GM21737 (cell line): Measurements from ENCODE around the gene C2orf72.
"Not testable (repeated sequence)": the region's sequence is repeated elsewhere in the genome, so short reads cannot be mapped to it uniquely, and the experiment has no call there.

Experiments
- ATAC-seq: cut with Tn5 transposase; IDR thresholded peaks from one replicate; pipeline ENCODE4 v1.9.1; 2021; ENCODE audit warnings: mild to moderate bottlenecking, moderate library complexity; ENCODE audit not compliant: unreplicated experiment

The C2orf72 gene

DNA sequence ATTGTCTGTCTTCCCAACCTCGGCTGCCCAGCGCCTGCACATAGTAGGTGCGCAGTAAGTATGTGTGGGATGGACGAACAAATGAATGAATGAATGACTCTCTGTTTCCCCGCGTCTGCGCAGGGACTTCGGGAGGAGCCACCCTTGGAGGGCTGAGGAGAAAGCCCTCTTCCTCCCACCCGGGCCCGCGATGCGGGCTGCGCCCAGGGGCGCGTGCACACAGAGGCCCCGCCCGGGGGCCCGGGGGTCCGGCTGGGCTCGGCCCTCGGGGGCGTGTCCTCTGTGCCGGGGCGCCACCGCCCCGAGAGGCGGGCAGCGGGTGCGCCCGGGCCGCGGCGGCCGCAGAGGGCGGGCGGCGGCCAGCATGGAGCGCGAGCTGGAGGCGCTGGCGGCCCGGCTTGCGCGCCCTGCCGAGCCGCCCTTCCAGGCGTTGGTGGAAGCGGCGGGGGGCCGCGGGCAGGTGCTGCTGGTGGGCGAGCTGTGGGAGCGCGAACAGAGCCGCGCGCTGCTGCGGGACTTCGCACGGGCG is at the start of gene C2orf72:
Gene C2orf72, plus strand, starts transcription at position 322 of the 529 bp plus-strand sequence. Its CDS starts 43 bp downstream, at position 365.
- no peak for ATAC-seq

DNA sequence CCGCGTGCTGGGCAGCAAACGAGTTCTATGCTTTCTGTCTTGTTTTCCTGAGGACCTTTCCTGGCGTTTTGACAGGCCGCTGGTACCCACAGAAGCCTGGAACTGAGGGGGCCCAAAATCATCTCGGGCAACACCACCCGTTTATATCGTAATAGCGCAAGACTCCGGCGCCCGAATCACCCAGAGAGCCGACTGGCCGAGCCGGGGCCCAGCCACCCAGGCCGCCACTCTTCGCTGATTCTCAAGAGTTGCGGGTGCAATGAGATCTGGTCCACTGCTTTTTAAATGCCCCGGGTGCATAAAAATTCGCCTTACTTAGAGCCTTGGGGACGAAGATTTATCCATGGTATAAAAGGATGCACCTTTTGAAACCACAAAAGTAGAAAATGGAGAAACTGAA is 47.6 kb upstream of the C2orf72 start:
- no peak for ATAC-seq

DNA sequence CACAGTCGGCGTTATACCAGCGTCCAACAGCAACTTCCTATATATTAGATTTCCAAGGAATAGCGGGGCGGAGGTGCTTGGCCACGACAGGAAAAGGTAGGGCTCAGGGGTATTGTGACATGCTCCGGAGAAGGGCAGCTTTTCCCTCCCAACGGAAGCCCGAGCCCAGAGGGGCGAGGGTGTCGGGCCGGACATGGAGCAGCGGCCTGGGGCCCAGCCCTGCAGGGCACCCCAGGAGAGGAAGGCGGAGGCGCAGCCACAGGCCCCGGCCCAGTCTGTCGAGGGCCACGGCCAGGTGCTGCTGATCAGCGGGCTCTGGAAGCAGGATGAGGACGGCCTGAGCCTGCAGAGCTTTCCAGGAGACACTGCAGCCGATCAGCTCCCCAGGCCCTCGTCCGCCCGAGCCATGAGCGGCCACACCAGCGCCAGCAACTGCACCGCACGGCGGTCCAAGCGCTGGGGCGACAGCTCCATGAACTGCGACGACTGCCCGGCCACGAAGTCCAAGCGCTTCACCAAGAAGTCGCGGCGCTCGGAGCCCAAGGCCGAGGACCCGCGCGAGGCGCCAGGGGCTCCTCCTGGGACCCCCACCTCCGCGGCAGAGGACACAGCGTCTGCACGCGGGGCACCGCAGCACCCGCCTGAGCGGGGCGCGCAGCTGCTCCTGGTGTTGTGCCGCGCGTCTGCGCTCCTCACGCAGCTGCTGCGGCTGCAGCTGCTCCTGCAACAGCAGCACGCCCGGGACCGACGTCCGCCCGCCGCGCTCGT is 47.0 kb upstream of the C2orf72 start:
- no peak for ATAC-seq

DNA sequence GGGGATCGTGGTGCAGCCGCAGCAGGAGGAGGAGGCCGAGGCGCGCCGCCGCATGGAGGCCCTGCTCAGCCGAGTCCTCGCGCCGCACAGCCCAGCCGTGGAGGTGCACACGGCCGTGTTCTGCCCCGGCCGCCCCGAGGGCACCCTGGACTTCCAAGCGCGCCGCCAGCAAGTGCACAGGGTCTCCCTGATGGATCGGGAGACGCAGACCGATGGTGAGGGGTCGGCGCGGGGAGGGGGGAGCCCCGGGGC is 46.5 kb upstream of the C2orf72 start:
- ATAC-seq: no peak

DNA sequence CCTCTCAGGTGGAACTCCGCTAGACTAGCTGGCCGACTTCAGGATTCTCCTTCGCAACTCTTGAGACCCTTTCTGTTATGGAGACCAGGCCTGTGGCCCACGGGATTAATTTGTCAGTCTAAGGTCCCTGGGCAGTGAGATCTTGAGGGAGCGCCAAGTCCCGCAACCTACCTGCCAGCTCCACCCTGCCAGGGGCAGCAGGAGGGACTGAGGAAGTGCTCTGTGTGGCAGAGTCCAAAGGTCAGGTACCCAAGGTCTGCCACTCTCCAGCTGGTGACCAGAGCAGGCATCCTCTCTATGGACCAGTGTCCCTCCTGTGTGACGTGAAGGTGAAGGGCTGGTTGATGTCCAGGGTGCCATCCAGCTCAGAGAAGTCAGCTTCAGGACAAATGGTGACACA is 45.7 kb upstream of the C2orf72 start:
- no peak for ATAC-seq

DNA sequence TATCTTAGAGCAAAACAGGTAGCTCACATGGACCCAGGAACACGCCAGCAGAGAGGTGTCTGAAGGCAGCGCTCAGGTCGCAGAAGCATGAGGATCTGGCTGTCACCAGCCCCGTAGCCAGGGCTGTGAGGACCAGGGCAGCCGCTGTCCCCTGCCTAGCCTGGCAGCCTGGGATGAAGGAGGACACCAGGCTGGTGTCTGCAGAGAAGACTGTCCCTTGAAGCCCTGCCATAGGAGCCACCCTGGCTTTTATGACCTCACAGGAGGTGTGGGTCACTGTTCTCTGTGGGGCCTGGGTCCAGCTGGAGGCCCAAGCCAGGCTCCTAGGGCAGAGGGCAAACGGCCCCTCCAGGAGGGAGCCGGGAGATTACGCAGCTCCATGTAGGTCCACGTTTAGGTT is 41.5 kb upstream of the C2orf72 start, which contains the start of gene SPATA3:
Gene SPATA3, plus strand, starts transcription at position 301 of the 400 bp plus-strand sequence. CDS start 113 bp downstream, outside the sequence.
- no peak for ATAC-seq

DNA sequence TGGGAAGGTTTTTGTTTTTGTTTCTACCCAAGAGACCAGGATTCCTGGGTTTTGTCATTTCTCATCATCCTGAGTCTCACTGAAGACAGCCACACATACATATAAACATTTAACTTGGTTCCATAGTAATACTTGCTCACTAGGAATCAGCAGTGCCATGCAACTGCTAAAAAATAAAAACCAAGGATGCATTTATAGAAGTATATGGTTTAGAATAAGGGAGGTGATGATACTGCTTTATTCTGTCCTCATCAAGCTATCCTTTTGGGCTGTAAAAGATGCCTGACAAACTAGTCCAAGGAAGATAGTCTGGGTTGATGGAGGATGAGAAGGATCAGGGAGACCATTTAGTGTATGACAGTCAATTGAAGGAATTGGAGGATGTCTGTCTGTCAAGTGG is 40.7 kb upstream of the C2orf72 start:
- no peak for ATAC-seq

DNA sequence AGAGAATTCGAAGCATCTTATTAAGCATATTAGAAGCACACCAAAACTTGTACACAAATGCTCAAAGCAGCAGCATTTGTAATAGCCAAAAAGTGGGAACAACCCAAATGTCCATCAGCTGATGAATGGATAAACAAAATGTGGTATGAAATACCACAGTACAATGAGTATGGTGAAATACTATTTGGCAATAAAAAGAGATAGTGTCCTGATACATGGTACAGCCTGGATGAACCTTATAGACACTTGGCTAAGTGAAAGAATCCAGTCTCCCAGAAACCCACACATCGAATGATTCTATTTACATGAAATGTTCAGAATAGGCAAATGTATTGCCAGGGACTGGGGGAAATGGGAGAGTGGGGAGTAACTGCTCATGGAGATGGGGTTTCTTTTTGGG is 38.4 kb upstream of the C2orf72 start:
- no peak for ATAC-seq

DNA sequence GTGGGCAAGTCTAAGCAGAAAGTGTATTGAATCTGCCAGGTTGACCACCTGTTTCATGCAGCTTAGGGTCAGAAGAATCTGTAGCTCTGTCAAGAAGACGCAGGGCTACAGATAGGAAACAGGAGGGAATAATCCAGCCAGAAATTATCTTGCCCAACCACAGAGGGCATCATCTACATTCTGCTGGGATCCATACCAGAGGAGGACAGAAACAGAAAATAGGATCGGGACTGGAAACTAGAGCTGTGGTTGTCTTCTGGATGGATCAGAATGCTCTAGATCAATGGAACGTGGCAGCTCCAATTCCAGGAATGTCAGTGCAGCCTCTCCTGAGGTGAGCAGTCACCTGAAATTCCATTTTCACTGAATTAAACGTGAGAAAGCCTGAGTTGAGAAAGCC is 37.8 kb upstream of the C2orf72 start:
- no peak for ATAC-seq

DNA sequence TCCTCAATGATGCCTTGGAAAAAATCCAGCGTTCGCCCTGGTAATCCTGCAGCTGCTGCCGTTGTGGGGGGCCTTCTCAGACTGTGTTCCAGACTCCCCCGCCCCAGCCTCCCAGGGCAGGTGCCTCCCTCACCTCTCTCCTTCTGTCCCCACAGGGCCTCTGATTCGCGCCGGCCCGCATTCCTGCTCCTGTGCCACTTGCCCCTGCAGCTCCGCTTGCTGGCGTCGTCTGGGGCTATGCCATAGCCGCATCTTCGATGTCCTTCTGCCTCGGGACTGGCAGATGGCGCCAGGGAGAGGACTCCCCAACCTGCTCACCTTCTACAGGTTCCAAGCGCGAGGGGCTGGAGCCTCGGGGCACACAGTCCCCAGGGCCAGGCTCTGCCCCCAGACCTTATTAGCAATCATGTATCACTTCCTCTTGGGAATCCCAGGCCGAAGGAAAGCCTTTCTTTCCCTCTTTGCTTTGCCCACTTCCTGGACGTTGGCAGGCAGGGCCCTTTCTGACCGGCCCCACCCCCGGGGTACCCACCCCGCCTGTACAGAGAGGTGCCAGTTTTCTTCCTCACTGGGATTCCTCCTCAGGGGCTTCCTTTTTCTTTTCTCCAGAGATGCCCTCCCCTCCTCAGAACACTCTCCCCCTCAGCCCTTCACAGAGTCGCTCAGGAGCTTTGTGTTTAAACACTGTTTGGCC is 37.0 kb upstream of the C2orf72 start:
- ATAC-seq: no peak

DNA sequence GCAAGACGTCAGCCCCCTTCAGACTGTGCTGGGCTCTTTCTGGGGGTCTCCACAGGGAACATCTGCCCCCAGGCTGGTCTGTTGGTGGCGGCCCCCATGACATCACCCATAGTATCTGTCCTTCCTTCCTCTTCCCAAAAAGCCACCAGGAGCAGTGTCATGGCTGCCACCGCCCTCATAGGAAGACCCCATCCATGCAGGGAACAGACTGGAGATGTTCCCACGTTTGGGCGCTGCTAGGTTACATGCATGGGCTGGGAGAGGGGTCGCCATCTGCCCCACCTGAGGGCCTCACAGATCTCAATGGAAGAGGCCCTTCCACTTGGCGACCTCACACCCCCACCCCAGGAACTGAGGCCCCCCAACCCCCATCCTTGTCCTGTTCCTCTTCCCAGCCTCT is 36.3 kb upstream of the C2orf72 start:
- ATAC-seq: no peak

DNA sequence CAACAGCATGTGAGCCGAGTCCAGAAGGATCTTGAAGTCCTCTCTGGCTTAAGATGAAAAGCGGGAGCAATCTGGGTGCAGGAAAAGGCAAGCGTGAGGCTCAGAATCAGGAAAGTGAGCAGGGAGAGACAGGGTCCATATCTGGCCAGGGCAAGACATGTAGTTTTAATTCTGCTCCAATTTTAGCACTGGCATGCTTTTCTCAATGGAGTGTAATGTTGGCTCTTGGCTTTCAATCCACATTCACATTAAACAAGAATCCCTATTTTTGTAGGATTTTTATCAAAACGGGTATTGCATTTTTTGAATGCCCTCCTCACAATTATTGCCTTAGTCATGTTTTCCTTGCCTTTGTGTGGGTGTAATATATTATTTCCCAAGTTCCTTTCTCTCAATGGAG is 35.4 kb upstream of the C2orf72 start:
- ATAC-seq: no peak

DNA sequence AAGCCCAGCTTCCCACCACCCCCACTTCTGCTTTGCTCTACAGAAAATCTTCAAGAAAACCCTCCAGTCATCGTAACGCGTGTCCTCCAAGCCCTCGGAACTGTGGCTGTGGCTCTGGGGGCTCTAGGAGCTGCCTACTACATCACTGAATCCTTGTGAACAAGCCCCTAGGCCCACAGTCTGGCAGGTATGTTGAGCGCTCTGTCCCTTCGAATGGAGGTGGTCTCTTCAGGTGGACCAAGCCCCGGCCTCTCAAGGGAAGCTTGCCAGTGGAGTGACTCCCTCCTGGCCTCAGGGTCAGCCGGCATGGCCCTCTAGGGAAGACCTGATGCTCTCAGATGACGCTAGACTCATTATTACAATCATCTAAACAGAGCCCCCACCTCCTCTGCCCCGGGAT is 34.7 kb upstream of the C2orf72 start:
- ATAC-seq: no peak

DNA sequence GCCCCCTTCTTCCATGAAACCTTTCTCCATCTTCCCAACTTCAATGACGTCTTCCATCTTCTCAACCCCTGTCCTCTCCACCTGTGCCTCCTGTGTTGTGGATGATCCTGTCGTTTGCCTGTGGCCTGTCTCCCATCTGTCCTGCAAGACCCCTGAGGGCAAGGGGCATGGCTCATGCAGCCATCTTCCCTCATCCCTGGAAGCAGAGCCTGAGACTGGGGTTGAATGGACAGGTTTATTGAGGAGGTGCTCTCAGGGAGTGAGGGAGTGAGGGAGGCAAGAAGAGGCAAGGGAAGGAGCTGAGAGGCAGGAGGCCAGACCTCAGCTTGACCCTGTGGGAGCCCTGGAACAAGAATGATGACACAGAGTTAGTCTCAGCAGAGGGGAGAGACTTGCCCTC is 34.1 kb upstream of the C2orf72 start:
- no peak for ATAC-seq

DNA sequence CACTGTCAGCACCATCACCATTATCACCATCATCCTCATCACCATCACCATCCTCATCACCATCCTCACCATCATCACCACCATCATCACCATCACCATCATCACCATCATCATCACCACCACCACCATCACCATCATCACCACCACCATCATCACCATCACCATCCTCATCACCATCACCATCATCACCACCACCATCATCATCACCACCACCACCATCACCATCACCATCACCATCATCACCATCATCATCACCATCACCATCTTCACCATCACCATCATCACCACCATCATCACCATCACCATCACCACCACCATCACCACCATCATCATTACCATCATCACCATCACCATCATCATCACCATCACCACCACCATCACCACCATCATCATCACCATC is 32.4 kb upstream of the C2orf72 start:
- ATAC-seq: not testable (repeated sequence)

DNA sequence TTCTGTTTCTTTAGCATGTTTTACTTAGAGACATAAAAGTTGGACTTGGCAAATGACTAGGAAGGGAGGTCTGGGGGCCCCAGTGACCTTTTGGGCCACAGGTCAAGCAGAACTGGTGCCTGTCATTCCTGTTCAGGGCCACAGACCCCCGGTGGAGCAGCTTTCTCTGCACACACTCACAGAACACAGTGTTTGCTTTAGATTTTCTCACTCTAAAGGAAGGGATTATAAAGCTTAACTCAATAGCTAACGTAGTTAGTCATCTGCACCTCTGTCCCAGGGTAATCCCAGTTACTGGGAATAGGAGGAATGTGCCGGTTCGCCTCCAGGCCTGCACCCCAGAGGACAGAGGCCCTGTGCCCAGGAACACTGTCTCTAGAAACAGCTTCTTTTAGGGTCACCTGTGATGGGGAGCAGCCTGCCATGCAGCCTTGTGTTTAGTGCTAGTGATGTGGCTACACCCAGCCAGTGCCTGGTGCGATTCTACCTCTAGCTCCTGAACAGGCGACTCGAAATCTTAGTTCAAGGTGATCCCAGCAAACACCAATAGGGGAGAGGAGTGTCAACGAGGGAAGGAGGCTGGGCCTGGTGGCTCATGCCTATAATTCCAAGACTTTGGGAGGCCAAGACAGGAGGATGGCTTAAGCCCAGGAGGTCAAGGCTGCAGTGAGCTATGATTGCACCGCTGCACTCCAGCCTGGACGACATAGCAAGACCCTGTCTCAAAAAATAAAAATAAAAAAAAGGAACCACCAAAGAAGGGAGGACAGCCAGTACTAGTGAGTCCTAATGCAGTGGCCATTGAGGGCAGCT is 29.8 kb upstream of the C2orf72 start:
- ATAC-seq: no peak

DNA sequence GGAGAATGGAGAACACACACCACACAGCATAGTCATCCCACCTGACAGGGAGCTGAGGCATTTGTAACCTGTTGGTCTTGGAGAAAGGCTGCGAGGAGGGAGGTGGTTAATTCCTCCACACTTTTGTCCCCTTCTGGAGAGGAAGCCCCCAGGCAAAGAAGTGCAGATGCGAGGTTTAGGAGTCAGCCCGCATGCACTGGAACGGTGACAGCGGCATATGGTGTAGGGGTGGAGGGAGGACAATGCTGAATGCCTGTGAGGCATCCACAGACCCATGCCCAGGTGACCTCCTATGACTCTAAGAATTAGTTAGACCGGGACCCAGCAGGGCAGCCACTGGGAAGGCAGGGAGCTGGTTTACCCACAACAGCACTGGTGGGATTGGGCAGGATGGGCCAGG is 29.2 kb upstream of the C2orf72 start:
- ATAC-seq: no peak

DNA sequence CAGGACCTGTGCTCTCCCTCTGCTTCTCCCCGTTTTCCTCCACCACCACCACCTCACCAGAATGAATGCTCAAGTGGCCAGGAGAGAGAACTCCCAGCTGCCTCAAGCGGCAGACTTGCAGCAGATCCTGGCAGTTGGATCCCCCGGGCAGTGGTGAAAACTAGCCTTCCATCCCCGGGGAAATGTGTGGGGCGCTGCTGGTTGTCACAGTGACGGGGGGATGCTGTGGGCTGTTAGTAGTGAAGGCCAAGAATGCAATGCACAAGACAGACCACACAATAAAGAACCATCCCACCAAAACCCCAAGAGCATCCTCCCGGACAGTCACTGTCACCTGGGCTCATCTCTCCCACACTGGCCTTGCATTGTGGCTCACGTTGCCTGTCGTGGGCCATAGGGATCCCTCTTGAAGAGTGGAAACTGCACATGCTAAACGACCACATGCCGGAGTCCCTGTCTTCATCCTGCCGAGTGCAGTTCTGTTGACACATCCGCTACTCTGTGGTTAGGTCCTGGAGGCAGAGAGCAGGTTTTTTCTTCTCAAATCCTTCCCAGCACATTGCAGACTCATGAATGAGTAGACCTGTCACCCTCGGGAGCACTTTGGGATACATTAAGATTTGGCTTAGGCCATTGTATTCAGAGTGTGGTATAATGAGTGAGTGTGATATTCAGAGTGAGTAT is 27.9 kb upstream of the C2orf72 start:
- ATAC-seq: no peak

DNA sequence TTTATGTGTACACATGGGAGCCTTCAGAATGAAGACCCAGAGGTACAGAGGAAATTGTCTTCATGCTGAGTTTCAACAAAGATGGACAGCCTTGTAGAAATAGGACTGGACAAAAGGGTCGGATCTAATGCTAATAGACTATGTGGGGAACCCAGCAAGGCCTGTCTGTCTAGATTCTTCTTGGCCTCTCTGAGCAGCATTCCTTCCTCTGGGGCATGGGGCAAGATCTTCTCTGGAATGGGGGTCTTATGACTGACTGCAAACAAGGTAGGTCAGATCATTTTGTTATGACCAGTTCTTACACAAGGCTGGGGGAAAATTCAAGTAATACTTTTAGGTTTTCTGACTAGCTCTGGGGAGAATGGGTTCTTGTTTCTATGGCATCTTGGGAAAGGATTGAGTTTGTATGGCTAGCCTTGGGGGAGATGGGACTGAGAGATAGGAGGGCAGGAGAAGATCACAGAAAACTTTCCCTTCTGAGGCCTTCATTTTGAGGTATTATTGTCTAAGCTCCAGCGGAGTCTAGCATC is 27.1 kb upstream of the C2orf72 start:
- no peak for ATAC-seq

DNA sequence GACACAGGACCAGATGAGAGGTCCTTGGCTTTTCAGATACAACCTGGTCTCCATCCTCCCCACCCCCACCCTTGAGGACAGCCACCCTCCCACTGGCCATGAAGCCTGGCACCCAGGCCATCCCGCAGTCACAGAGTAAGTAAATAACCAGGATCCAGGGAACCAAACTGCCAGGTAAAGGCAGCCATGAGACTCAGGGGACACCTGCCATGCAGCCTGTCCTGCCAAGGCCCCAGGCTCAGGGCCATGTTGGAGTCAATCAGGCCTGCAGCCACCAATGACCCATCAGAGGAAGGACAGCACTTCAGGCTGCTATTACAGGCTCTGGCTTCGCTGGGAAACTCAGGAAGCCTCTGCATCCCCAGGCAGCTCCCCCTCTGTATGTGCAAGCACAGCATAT is 25.8 kb upstream of the C2orf72 start:
- ATAC-seq: no peak

DNA sequence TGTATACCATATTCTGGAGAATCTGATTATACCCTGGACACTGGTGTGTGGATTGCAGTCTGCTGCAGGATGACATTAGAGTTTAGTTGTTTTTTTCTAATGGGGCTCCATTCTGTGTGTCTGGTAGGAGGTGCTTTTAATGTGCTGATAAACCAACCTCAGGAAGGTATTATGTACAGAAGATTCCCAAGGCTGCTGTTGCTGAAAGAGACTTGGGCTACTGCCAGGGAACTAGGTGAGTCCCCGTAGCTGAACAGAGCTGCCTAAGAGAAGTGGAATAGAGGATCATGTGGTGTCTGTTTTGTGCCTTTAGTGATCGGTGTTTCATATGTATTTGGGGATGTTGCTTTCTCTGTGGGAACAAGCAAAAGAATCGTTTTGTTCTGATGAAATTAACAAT is 24.9 kb upstream of the C2orf72 start:
- ATAC-seq: no peak
